Measurements from ENCODE around the gene CACNA2D2. TPM values are rescaled to one million over a fixed set of nuclear protein-coding genes. Genes with fewer than 3 reads are reported as not detected.

CACNA2D2 gene
- total and polyA plus RNA-seq, 3 donors from 2014 or later: 15.9 to 19.3 (median 16.1) TPM

GRCh38 chr3:50493623-50494022 is 9.8 kb downstream of the CACNA2D2 start:
- DNase-seq: no peak
- Histone ChIP-seq H3K36me3 (ENCODE audit: low read depth, missing control alignments) (no peaks in the 10 kb centered on the region), H3K27me3 (no peaks in the 10 kb centered on the region), H3K4me1 (no peaks in the 10 kb centered on the region), H3K27ac (no peak overlapping the region), H3K4me3 (no peak overlapping the region), H3K9me3 (no peaks in the 10 kb centered on the region)
- TF ChIP-seq CTCF (IDR thresholded peaks at IDR 0.05) (no peak), POLR2A (IDR thresholded peaks at IDR 0.05) (no peak)
- WGBS, 2 donors: 89 to 90% methylated on average over 10 to 11 of the region's 11 CpGs
- intact Hi-C loops (cut with DNase I; ENCODE audit: low total_unique reads): no loop called here

GRCh38 chr3:50493086-50493485 is 10.3 kb downstream of the CACNA2D2 start:
- no peak for DNase-seq
- Histone ChIP-seq H3K36me3 (ENCODE audit: low read depth, missing control alignments) (no peaks in the 10 kb centered on the region), H3K4me1 (no peaks in the 10 kb centered on the region), H3K9me3 (no peaks in the 10 kb centered on the region), H3K27ac (no peak overlapping the region), H3K27me3 (no peaks in the 10 kb centered on the region), H3K4me3 (no peak overlapping the region)
- intact Hi-C loops (cut with DNase I; ENCODE audit: low total_unique reads): no loop called here
- TF ChIP-seq POLR2A (IDR thresholded peaks at IDR 0.05) (no peak), CTCF (IDR thresholded peaks at IDR 0.05) (no peak)
- WGBS, 2 donors: 87 to 94% methylated on average over 4 of the region's 4 CpGs

- Histone ChIP-seq H3K27ac (no peak overlapping the region), H3K4me1 (no peaks in the 10 kb centered on the region), H3K27me3 (no peaks in the 10 kb centered on the region), H3K9me3 (no peaks in the 10 kb centered on the region), H3K4me3 (no peak overlapping the region), H3K36me3 (ENCODE audit: low read depth, missing control alignments) (no peaks in the 10 kb centered on the region)
- 78 to 81% methylated on average over 5 of the region's 5 CpGs for WGBS, 2 donors
- no peak for DNase-seq
- intact Hi-C loops (cut with DNase I; ENCODE audit: low total_unique reads): no loop called here
- TF ChIP-seq CTCF (IDR thresholded peaks at IDR 0.05) (no peak), POLR2A (IDR thresholded peaks at IDR 0.05) (no peak)
These were observed 12.4 kb downstream of the CACNA2D2 start for GRCh38 chr3:50491023-50491422.

GRCh38 chr3:50490424-50490823 is 13.0 kb downstream of the CACNA2D2 start:
- TF ChIP-seq CTCF (IDR thresholded peaks at IDR 0.05) (no peak), POLR2A (IDR thresholded peaks at IDR 0.05) (no peak)
- Histone ChIP-seq H3K27me3 (no peaks in the 10 kb centered on the region), H3K9me3 (no peaks in the 10 kb centered on the region), H3K4me3 (no peak overlapping the region), H3K4me1 (no peaks in the 10 kb centered on the region), H3K36me3 (ENCODE audit: low read depth, missing control alignments) (no peaks in the 10 kb centered on the region), H3K27ac (no peak overlapping the region)
- intact Hi-C loops (cut with DNase I; ENCODE audit: low total_unique reads): no loop called here
- WGBS, 2 donors: 64 to 67% methylated on average over 1 of the region's 1 CpG
- DNase-seq: no peak

- no peaks in the 10 kb centered on the region for H3K36me3 ChIP-seq (ENCODE audit: low read depth, missing control alignments)
- H3K27ac ChIP-seq: no peak overlapping the region
- DNase-seq: no peak
- H3K4me1 ChIP-seq: no peaks in the 10 kb centered on the region
- intact Hi-C loops (cut with DNase I; ENCODE audit: low total_unique reads): no loop called here
- no peaks in the 10 kb centered on the region for H3K9me3 ChIP-seq
- no peaks in the 10 kb centered on the region for H3K27me3 ChIP-seq
- TF ChIP-seq CTCF (IDR thresholded peaks at IDR 0.05) (no peak), POLR2A (IDR thresholded peaks at IDR 0.05) (no peak)
- H3K4me3 ChIP-seq: no peak overlapping the region
- WGBS, 2 donors: 87 to 90% methylated on average over 3 to 6 of the region's 6 CpGs
These were observed 16.3 kb downstream of the CACNA2D2 start for GRCh38 chr3:50487181-50487580.
